Measurements from ENCODE around the gene PDE4D.

- no peak for TF ChIP-seq CTCF (conservative IDR thresholded peaks at IDR 0.05 in 1 of 2, IDR thresholded peaks at IDR 0.05 in 1 of 2; ENCODE audit: extremely low read depth in 1 of 2, insufficient read depth in 1 of 2, low read depth in 1 of 2, low read length in 2 of 2)
- no peak for TF ChIP-seq EZH2 (IDR thresholded peaks at IDR 0.05; ENCODE audit: borderline replicate concordance, low read length)
Observed at GRCh38 chr5:59300930-59301329, 592.6 kb downstream of the PDE4D start.
